ENCODE data around the gene VSIG10L. TPM values are rescaled to one million over a fixed set of nuclear protein-coding genes. Genes with fewer than 3 reads are reported as not detected.
A peak's percentile ranks its signal among the peaks of the same experiment; 100 is the strongest.

VSIG10L gene
- total RNA-seq, 4 donors from 2014 or later, result 2.5 to 6.5 (median 5.2) TPM; not detected in 1

DNA sequence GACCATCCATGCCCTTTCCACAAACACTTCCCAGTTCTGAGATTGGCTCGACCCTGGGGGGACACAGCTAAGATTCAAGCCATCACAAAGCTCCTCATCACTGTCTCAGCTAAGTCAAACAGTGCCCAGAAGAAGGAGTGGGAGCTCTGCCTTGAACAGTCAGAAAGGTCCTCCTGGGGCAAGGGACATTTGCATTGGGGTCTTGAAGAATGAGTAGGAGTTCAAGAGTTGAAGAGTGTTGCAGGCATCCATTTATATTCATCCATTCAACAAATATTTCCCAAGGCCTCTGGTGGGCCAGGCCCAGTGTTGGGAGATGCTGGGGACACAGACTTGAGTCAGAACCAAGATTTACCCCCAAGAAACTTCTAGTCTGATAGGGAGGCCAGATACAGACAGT, 24.0 kb downstream of the VSIG10L start:
- no peak for TF ChIP-seq POLR2A (IDR thresholded peaks at IDR 0.05)
- TF ChIP-seq, protein P1, sequence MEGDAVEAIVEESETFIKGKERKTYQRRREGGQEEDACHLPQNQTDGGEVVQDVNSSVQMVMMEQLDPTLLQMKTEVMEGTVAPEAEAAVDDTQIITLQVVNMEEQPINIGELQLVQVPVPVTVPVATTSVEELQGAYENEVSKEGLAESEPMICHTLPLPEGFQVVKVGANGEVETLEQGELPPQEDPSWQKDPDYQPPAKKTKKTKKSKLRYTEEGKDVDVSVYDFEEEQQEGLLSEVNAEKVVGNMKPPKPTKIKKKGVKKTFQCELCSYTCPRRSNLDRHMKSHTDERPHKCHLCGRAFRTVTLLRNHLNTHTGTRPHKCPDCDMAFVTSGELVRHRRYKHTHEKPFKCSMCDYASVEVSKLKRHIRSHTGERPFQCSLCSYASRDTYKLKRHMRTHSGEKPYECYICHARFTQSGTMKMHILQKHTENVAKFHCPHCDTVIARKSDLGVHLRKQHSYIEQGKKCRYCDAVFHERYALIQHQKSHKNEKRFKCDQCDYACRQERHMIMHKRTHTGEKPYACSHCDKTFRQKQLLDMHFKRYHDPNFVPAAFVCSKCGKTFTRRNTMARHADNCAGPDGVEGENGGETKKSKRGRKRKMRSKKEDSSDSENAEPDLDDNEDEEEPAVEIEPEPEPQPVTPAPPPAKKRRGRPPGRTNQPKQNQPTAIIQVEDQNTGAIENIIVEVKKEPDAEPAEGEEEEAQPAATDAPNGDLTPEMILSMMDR (IDR thresholded peaks at IDR 0.05), result no peak
- H3K4me1 ChIP-seq, result no peaks in the 10 kb centered on the region
- H3K27me3 ChIP-seq, result no peaks in the 10 kb centered on the region
- H3K9me3 ChIP-seq, result no peaks in the 10 kb centered on the region
- H3K36me3 ChIP-seq, result no peaks in the 10 kb centered on the region
- no peak overlapping the region for H3K4me3 ChIP-seq
- DNase-seq, result peak in 1 of 3 donors; percentile 8
- H3K27ac ChIP-seq, result no peak overlapping the region

- Histone ChIP-seq H3K27me3 (no peaks in the 10 kb centered on the region), H3K27ac (no peak overlapping the region)
These were observed 24.6 kb downstream of the VSIG10L start for GRCh38 chr19:51317376-51317775.

DNA sequence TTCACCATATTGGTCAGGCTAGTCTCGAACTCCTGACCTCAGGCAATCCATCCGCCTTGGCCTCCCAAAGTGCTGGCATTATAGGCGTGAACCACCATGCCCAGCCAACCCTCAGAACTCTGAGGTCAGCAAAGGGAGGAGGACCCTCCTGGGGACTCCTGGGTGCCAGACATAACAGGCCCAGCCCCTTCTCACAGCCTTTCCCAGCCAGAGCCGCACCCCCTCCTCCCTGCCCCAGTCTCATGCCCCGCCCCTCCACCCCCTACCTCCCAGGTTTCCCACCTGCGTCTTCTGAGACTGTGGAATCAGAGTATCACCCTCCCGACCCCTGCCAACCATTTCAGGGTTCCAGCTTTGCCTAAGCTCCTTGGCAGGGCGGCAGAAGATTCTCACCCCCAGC, 25.3 kb downstream of the VSIG10L start:
- no peak overlapping the region for H3K4me3 ChIP-seq
- H3K36me3 ChIP-seq, result no peaks in the 10 kb centered on the region
- H3K27ac ChIP-seq, result no peak overlapping the region
- H3K4me1 ChIP-seq, result no peaks in the 10 kb centered on the region
- DNase-seq, result no peak
- no peaks in the 10 kb centered on the region for H3K27me3 ChIP-seq
- TF ChIP-seq, protein P1 (IDR thresholded peaks at IDR 0.05), result no peak
- no peak for TF ChIP-seq POLR2A (IDR thresholded peaks at IDR 0.05)
- H3K9me3 ChIP-seq, result no peaks in the 10 kb centered on the region

More at GRCh38 chr19:51317376-51317775, 24.6 kb downstream of the VSIG10L start:
- H3K9me3 ChIP-seq, result no peaks in the 10 kb centered on the region
- no peaks in the 10 kb centered on the region for H3K36me3 ChIP-seq
- peak in 1 of 3 donors; percentile 24 for DNase-seq
- H3K4me3 ChIP-seq, result no peak overlapping the region
- no peak for TF ChIP-seq POLR2A (IDR thresholded peaks at IDR 0.05)
- TF ChIP-seq, protein P1 (IDR thresholded peaks at IDR 0.05), result no peak
- H3K4me1 ChIP-seq, result no peaks in the 10 kb centered on the region

- H3K4me3 ChIP-seq, result no peak within 1 kb of the TSS
- no peaks in the 10 kb centered on the region for H3K36me3 ChIP-seq
- H3K27me3 ChIP-seq, result no peaks in the 10 kb centered on the region
- no peaks in the 10 kb centered on the region for H3K4me1 ChIP-seq
- DNase-seq, result no peak
- H3K27ac ChIP-seq, result no peak within 1 kb of the TSS
- no peak for TF ChIP-seq POLR2A (IDR thresholded peaks at IDR 0.05)
- TF ChIP-seq, protein P1 (IDR thresholded peaks at IDR 0.05), result no peak
- peaks cover 0 to 2% (median under 1%) of the 10 kb centered on the region in 4 donors for H3K9me3 ChIP-seq
These were observed 30.3 kb downstream of the VSIG10L start, which contains the start of gene IGLON5 for GRCh38 chr19:51311351-51312257. IGLON5 (plus strand) TSS chr19:51311644; CDS start chr19:51311848, 204 bp downstream.

GRCh38 chr19:51305479-51305878, 36.5 kb downstream of the VSIG10L start:
- H3K4me3 ChIP-seq, result no peak overlapping the region
- H3K36me3 ChIP-seq, result no peaks in the 10 kb centered on the region
- H3K27ac ChIP-seq, result no peak overlapping the region
- DNase-seq, result no peak
- no peak for TF ChIP-seq POLR2A (IDR thresholded peaks at IDR 0.05)
- TF ChIP-seq, protein P1 (IDR thresholded peaks at IDR 0.05), result no peak
- H3K9me3 ChIP-seq, result peaks cover 0 to 11% (median 4%) of the 10 kb centered on the region in 4 donors
- no peaks in the 10 kb centered on the region for H3K27me3 ChIP-seq
- no peaks in the 10 kb centered on the region for H3K4me1 ChIP-seq
